Activated CD4-positive, alpha-beta T cell treated with anti-CD3 and anti-CD28 coated beads for 4 hours (primary cell): ENCODE data around the gene PFN4.
"Not testable (repeated sequence)": the region's sequence is repeated elsewhere in the genome, so short reads cannot be mapped to it uniquely, and the experiment has no call there.

Experiments
- DNase-seq, 2 donors: peaks; one replicate each; pipeline ENCODE4 v3.0.0-alpha.2; 2020

PFN4 gene

GRCh38 chr2:24123195-24123921 is at the start of gene PFN4, which contains the start of gene FAM228B:
Gene PFN4, minus strand, starts transcription at chr2:24123334. Its CDS starts 799 bp downstream, at chr2:24122535.
Gene FAM228B, plus strand, starts transcription at chr2:24123469. Its CDS starts 893 bp downstream, at chr2:24124362.
- peak; percentile 35 to 47 for DNase-seq

- no peak for DNase-seq
Measured at GRCh38 chr2:24169023-24169422, 45.9 kb upstream of the PFN4 start.

- DNase-seq, result peak; percentile 9 to 18
Measured at GRCh38 chr2:24164416-24164973, 41.4 kb upstream of the PFN4 start.

- no peak for DNase-seq
Measured at GRCh38 chr2:24163601-24164000, 40.5 kb upstream of the PFN4 start.

- DNase-seq, result no peak
Measured at GRCh38 chr2:24163186-24163585, 40.1 kb upstream of the PFN4 start.

- no peak for DNase-seq
Measured at GRCh38 chr2:24162494-24162893, 39.4 kb upstream of the PFN4 start.

GRCh38 chr2:24160761-24161160 is 37.6 kb upstream of the PFN4 start:
- DNase-seq, result no peak

- no peak for DNase-seq
Measured at GRCh38 chr2:24159708-24160107, 36.6 kb upstream of the PFN4 start.

- DNase-seq, result no peak
Measured at GRCh38 chr2:24158131-24158530, 35.0 kb upstream of the PFN4 start.

- no peak for DNase-seq
Measured at GRCh38 chr2:24153478-24153877, 30.3 kb upstream of the PFN4 start.

GRCh38 chr2:24152413-24153197 is 29.5 kb upstream of the PFN4 start:
- no peak for DNase-seq

- DNase-seq, result no peak
Measured at GRCh38 chr2:24147364-24147763, 24.2 kb upstream of the PFN4 start.

- DNase-seq, result not testable (repeated sequence)
Measured at GRCh38 chr2:24140305-24140704, 17.2 kb upstream of the PFN4 start.

- no peak for DNase-seq
Measured at GRCh38 chr2:24132543-24132942, 9.4 kb upstream of the PFN4 start.

GRCh38 chr2:24125956-24126355 is 2.8 kb upstream of the PFN4 start:
- no peak for DNase-seq

GRCh38 chr2:24123922-24124580 is 917 bp upstream of the PFN4 start:
- no peak for DNase-seq

GRCh38 chr2:24122366-24123194 is 554 bp downstream of the PFN4 start:
- DNase-seq, result no peak

- DNase-seq, result no peak
Measured at GRCh38 chr2:24121469-24121868, 1.7 kb downstream of the PFN4 start.

- no peak for DNase-seq
Measured at GRCh38 chr2:24121066-24121465, 2.1 kb downstream of the PFN4 start.

GRCh38 chr2:24117902-24118301 is 5.2 kb downstream of the PFN4 start:
- no peak for DNase-seq

GRCh38 chr2:24115057-24115456 is 8.1 kb downstream of the PFN4 start:
- no peak for DNase-seq

GRCh38 chr2:24111407-24111901 is 11.7 kb downstream of the PFN4 start:
- no peak for DNase-seq
